ELR (cell line): ENCODE measurements around the gene PUDP.
"Not testable (repeated sequence)": the region's sequence is repeated elsewhere in the genome, so short reads cannot be mapped to it uniquely, and the experiment has no call there.

Experiments
- DNase-seq: peaks from one replicate; pipeline ENCODE4 v3.0.0-alpha.2; 2015; ENCODE audit warnings: low read depth

The PUDP gene

DNA sequence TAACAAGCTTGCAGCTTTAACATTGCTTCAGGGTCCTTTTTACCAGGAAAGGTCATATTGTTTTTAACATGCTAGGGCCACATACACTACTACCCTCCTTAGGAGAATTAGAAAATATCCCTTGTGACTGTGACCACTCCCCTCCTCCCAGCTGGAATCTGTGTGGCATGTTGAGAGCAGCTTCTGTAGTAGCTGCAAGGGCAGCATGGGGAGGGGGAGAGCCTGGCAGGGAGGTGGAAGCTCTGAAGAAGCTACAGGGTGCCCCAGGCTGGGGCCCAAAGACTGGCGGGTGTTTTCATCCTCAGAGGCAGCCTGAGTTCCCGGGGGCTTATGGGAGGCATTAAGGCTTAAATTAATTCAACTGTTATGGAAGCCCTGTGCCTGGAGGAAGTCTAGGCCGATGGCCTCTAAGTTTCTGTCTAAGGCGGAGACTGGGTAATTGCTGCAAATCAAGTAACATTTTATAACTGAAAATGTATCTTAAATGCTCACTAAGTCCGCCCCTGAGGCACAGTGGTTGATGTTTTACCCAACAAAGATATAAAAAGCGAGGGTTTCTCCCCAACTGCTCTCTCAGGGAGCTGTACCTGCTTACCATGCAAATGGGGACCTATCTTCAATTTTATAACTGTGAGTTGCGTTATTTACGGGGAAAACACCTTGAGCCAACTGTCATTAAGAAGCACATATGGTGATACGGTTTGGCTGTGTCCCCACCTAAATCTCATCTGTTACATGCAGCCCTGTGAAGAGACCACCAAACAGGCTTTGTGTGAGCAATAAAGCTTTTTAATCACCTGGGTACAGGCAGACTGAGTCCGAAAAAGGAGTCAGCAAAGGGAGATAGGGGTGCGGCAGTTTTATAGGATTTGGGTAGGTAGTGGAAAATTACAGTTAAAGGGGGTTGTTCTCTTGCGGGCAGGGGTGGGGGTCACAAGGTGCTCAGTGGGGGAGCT, 37.8 kb downstream of the PUDP start:
- no peak for DNase-seq

GRCh38 chrX:7109049-7109531, 38.9 kb downstream of the PUDP start:
- no peak for DNase-seq

DNA sequence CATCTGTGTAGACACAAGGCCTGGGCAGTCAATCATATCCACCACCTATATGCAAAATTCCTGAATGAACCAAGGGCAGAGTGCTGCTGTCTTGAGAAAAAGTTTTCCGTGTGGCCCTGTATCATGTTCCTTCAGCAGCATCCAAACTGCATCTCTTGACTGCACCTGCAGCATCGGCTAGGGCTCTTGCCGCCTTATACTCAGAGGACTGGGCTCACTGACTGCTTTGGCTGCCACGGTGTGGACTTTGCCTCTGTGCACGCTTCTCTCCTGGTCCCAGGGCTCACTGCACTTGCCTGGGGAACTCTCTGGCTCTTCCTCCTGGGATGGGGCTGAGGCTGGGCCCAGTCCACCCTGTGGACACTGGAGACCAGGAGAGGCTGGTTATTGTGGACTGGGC, 39.9 kb downstream of the PUDP start:
- no peak for DNase-seq

- no peak for DNase-seq
Observed at GRCh38 chrX:7106649-7107048, 41.3 kb downstream of the PUDP start.

GRCh38 chrX:7102119-7102518, 45.8 kb downstream of the PUDP start:
- DNase-seq = no peak

- DNase-seq = no peak
Observed at GRCh38 chrX:7100022-7100421, 47.9 kb downstream of the PUDP start.

DNA sequence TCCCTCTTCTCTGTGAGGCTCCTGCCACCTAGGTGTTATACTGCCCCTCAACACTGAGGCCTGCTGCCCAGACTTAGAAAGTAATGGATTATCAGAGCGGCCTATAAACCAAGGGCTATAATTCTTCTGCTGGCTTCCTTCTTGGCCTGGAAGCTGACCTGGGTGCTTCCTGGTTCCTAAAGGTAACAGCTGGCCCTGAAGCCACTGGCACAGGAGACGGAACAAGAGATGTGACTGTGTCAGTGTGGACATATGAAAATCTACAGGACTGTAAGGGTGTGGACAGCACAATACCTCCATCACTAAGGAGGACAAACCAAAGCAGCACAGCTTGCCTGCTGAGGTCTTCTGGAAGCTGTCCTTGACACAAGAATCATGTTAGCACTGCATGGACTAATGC, 52.3 kb downstream of the PUDP start:
- DNase-seq = not testable (repeated sequence)

DNA sequence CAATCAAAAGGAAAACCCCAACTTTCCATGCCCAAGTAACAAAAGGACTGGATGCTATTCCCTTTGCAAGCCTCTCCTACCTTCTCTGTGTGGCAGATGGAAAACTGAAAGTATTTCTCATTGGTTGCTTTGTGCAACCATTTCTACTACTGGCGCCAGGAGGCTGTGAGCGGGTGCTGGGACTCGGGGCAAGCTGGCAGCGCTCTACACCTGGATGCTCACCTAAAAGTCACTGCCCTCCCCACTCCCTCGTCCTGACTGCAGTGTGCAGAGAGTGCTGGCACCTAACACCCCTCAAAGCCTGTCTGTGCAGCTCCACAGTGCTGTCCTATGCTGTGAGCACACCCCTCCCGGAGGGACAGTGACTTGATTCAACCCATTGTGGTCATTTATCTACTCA, 54.6 kb downstream of the PUDP start:
- DNase-seq = no peak

- DNase-seq = no peak
Observed at GRCh38 chrX:7092543-7092942, 55.4 kb downstream of the PUDP start.

- no peak for DNase-seq
Observed at GRCh38 chrX:7091923-7092322, 56.0 kb downstream of the PUDP start.

- DNase-seq = no peak
Observed at GRCh38 chrX:7090641-7091040, 57.3 kb downstream of the PUDP start.

DNA sequence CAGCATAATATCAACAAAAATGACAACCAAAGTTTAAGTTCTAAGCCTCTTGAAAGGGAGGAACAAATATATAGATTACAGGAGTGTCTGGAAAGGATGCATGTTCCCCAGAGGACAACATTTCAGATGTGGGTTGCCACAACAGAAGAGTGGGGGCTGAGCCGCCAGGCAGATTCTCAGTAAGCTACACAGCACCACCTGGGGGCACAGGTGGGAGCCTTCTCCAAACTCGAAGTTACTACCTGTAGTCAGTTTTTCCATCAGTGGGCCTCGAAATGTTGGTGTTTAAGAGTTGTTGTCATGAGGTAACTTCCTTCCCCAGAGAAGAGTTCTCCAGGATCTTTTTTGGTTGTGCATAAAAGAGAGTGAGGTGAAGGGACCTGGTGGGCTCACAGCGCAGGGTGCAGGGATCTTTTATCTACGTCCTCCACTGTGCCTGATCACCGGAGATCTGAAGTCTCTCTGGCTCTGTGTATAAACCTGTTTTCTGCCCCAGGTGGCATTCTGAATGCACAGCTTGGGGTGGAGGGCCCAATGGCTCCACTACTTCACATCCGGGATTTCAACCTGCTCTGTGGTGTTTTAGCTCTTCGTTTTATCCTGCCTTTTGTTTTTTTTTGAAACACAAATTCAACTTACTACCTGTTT, 58.9 kb downstream of the PUDP start:
- DNase-seq = no peak

DNA sequence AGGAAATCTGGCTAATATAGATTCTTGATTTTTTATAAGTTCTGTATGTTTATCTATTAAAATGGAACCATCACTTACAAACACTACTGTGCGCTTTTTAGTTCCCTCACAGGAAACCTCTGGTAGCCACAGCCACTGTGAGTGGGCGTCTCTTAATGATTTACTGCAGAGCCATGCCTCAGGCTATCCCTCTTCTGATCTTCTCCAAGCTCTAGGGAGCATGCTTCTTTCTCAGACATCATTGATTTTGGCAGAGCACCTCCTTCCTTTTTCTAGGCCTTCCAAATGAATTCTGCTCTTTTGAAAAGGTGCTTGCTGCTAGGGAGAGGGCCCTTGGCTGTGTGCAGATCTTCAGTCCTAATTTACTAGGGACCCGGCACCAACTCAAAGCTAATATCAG, 61.6 kb downstream of the PUDP start:
- peak; percentile 6 for DNase-seq

DNA sequence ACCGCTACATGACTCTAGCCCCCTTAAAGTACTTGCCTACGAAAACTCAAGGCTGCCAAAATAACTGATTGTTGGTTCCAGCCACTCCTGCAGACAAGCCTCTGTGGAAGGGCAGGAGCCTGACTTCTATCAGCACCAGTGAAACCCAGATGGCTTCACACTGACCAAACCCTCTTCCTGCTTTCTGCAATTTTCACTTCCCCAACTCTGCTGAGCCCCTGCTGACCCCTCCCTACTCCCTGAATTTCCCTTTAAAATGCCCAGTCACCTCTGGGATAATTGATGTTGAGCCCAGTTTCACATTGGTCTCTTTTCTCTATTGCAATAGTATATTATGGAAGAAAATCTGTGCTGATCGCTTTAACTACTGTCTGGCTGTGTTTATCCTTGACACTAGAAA, 62.1 kb downstream of the PUDP start:
- DNase-seq = no peak

- DNase-seq = no peak
Observed at GRCh38 chrX:7084841-7085240, 63.1 kb downstream of the PUDP start.

- DNase-seq = peak; percentile 92
Observed at GRCh38 chrX:7083468-7084396, 64.2 kb downstream of the PUDP start.

- no peak for DNase-seq
Observed at GRCh38 chrX:7083021-7083420, 64.9 kb downstream of the PUDP start.

DNA sequence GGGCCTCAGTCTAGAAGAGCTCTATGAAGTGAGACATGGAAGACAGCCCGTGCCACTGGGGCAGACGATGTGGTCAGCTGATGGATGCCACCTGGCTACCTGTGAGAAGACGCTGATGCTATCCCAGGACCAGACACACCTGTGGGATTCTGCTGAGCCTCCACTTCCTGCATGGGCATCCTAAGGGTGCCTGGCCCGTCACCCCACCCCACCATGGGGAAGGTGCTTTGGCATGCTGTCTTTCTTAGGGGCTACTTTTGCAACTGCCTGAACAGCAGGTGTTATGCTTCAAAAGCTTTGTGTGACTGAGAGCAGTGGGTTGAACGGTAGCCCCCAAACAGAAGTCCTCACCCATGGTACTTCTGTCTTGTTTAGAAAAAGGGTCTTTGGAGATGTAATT, 65.4 kb downstream of the PUDP start:
- no peak for DNase-seq

DNA sequence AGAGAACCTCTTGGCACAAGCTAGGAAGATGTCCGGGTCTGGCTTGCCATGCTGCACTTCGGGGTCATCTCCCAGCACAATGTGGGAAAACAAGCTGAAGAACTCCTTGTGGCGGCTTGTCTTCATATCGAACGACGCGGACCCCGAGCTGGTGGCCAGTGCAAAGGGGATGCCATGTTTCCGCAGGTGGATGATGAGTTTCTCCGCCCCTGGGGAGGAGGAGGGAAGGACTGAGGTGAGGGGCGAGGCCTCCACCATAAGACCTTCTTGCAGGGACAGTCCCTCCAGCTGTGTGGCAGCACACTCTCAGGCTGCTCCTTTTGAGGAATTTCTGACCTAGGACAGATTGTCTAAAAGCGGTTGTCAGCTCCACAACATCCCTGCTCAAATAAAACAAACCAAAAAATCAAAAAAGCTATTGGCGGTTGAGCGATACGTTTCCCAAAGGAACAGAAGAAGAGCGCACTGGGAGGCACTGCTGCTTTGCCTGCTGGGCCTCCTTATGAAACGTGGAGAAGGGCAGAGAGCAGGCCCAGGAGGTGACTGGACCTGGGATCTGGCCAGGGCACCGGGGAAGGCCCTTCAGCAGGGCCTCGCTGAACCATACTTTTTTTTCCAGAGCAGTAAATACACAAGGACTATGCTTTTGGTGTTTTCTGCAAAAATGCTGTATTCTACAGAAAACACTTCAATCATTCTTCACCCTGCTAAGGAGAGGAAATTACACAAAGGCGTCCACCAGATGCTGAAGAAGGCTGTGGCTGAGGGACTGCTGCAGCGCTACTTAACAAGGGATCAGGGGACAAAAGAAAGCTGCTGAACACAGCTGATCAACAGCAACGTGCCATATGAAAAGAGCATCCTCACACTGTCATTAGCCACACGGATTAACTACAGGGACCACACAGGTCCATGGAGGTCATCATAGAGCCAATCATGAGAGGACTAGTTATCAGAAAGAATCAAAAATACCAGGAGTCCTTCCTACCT, 70.4 kb downstream of the PUDP start:
- DNase-seq = no peak

DNA sequence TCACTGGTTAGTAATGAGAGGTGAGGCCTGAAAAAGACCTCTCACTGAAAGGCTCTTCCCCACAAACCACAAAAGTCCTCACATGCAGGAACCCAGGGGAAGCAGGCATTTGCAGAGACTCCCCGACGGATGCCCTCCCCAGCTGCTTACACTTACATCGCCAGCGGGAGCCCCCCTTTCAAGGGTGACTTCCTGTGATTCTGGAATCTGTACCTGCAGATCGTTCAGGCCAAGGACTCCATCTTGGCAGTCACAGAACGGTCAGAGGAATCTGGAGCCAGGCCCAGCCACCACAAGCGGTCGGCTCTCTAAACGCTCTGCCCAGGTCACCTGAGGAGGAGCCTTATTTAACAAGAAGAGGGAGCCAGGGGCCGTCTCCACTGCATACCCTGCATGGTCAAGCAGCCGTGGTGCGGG, 71.7 kb downstream of the PUDP start:
- no peak for DNase-seq

GRCh38 chrX:7074908-7075204, 73.1 kb downstream of the PUDP start:
- no peak for DNase-seq
